ENCODE results near the gene PDE4D.

GRCh38 chr5:59261969-59262368, 631.6 kb downstream of the PDE4D start:
- TF ChIP-seq PAX5 (IDR thresholded peaks at IDR 0.05; ENCODE audit: insufficient read depth, low read length, severe bottlenecking) (no peak), POLR2A (IDR thresholded peaks at IDR 0.05; ENCODE audit: low read depth, low read length) (no peak), SPI1 (IDR thresholded peaks at IDR 0.05; ENCODE audit: low read depth, low read length) (no peak), TAF1 (IDR thresholded peaks at IDR 0.05; ENCODE audit: low read depth, low read length) (no peak)
